Psoas muscle (tissue), 8 donors: Measurements from ENCODE around the gene ITPR1. TPM values are rescaled to one million over a fixed set of nuclear protein-coding genes. Genes with fewer than 3 reads are reported as not detected.

ENCODE experiments used
- ATAC-seq, 4 donors: fragments of 200-7000 bp; cut with Tn5 transposase; one replicate each; pipeline ENCODE4 v1.9.1; 2020; ENCODE audit warnings: moderate library complexity in 3 of 4, mild to moderate bottlenecking in 2 of 4
- DNase-seq, 2 donors: peaks; one replicate each; pipeline ENCODE4 v3.0.0-alpha.2; 2020
- H3K27ac ChIP-seq: fragments of 200-600 bp; one replicate; pipeline ENCODE4 v1.8.0; 2022
- H3K27me3 ChIP-seq, 3 donors: fragments of 200-600 bp in 1 of 3; one replicate each; pipeline versions ENCODE4 v1.6.1 to v1.8.0; 2013 to 2022; ENCODE audit warnings: low read length in 2 of 3, mild to moderate bottlenecking in 2 of 3, moderate library complexity in 1 of 3; ENCODE audit not compliant: insufficient read depth in 3 of 3
- H3K36me3 ChIP-seq, 2 donors: fragments of 200-600 bp in 1 of 2; one replicate each; pipeline versions ENCODE4 v1.6.1 to v1.8.0; 2013 to 2022; ENCODE audit warnings: low read depth in 1 of 2, mild to moderate bottlenecking in 1 of 2, moderate library complexity in 1 of 2; ENCODE audit not compliant: insufficient read depth in 1 of 2
- H3K4me1 ChIP-seq: fragments of 200-600 bp; one replicate; pipeline ENCODE4 v1.8.0; 2022
- H3K4me3 ChIP-seq: fragments of 200-600 bp; one replicate; pipeline ENCODE4 v1.8.0; 2022; ENCODE audit warnings: mild to moderate bottlenecking
- H3K9me3 ChIP-seq: fragments of 200-600 bp; one replicate; pipeline ENCODE4 v1.8.0; 2022
- WGBS, 3 donors: extraction: QIAGEN DNeasy Blood & Tissue Kit; methylation state at CpG; one replicate each; pipeline versions ENCODE4 v1.1.6 to v1.1.7; 2013; 5-methylcytosine and 5-hydroxymethylcytosine counted together
- intact Hi-C, 2 donors: fragments of 100-400 bp; cut with DNase I; formaldehyde crosslinking; loops; one replicate each; pipeline versions ENCODE4 v1.11.0 to v1.14.2; 2022
- polyA plus RNA-seq, 3 donors: library from polyadenylated mRNA; stranded (reverse); fragments of 200-250 nt; gene quantifications; one replicate each; pipeline ENCODE4 v1.2.3, GENCODE V29; 2013
- total RNA-seq, 4 donors: library from RNA; stranded (reverse); fragmentation: NEBNext Ultra II Directional in 2 of 4; extraction: Animal tissue kit (Norgen Biotek cat#: 25700) in 2 of 4; gene quantifications; one replicate each; pipeline versions ENCODE4 v1.2.1 to v1.2.4, GENCODE V29; 2021 to 2023
- TF ChIP-seq, protein P1 (sequence below): fragments of 200-600 bp; IDR thresholded peaks from one replicate; pipeline ENCODE4 v1.8.0; 2022; ENCODE audit warnings: antibody characterized with exemption
- donor health status: healthy with polysubstance abuse.
- donor health status: DM: no; HTN: no; CAD: no; lungs with moderate emphysema.
- donor health status: Bipolar disorder and iron deficiency.
- donor health status: healthy.
- donor health status: DM: yes; HTN: yes; CAD: no.
- donor health status: DM: no; HTN: no; CAD: no.
- donor health status: DM: no; HTN: no; CAD: no.
- donor health status: DM: yes; HTN: yes; CAD: no.

The ITPR1 gene
- total and polyA plus RNA-seq, 7 donors = 4.4 to 9.2 (median 8.8) TPM

DNA sequence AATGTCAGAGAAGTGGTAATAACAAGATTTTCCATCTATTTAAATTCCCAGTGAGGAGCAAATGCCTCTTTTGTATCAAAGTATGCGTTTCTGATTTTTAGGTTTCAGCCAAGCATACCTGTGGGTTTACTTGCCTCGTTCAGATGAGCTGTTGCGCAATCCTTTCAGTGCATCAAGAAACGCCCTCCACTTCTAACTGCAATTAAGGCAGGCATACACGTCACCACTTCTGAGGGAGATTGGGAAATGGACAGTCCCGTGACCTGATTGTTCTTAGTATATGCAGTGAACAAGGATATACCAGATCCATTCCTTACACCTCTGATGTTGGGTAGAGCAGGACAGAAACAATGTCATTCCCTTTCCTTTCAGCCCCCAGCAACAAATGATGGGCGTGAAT, 219.0 kb downstream of the ITPR1 start:
- TF ChIP-seq, protein P1, sequence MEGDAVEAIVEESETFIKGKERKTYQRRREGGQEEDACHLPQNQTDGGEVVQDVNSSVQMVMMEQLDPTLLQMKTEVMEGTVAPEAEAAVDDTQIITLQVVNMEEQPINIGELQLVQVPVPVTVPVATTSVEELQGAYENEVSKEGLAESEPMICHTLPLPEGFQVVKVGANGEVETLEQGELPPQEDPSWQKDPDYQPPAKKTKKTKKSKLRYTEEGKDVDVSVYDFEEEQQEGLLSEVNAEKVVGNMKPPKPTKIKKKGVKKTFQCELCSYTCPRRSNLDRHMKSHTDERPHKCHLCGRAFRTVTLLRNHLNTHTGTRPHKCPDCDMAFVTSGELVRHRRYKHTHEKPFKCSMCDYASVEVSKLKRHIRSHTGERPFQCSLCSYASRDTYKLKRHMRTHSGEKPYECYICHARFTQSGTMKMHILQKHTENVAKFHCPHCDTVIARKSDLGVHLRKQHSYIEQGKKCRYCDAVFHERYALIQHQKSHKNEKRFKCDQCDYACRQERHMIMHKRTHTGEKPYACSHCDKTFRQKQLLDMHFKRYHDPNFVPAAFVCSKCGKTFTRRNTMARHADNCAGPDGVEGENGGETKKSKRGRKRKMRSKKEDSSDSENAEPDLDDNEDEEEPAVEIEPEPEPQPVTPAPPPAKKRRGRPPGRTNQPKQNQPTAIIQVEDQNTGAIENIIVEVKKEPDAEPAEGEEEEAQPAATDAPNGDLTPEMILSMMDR = no peak
- intact Hi-C loops = loop anchor here (5.0 to 10.0 kb wide), 4 partner anchors 313 to 483 kb away; partner anchors contain the start of gene ARL8B (in 1 of the 2)
- Histone ChIP-seq H3K4me1 (peaks cover 3% of the 10 kb centered on the region), H3K27ac (no peak overlapping the region), H3K9me3 (no peaks in the 10 kb centered on the region), H3K4me3 (no peak overlapping the region), H3K36me3 (peaks cover under 1 to 8% of the 10 kb centered on the region in 2 donors), H3K27me3 (no peaks in the 10 kb centered on the region)
- ATAC-seq = peak in 2 of 4 donors; percentile 7 to 36
- no peak for DNase-seq
- WGBS, 3 donors = 85 to 87% (median 86%) methylated on average over 7 of the region's 7 CpGs

DNA sequence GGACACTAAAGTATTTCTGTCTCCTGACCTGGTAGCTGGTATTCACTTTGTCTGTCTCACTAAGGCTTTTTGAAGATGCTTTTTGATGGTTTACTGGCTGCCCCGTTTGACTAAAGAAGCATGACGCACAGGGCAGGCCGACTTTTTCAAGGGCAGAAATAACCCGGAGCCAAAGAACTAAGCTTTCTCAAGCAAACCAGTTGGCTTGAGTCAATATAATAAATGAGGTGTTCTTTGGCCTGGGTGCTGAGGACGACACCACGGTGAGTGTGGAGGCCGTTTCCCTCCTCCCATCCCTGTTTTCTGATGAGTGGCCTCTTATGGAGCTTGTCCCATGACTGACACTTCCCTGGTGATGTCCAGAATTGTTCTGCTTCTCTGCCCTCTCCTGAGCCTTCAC, 220.9 kb downstream of the ITPR1 start:
- peaks cover 12% of the 10 kb centered on the region for H3K4me1 ChIP-seq
- H3K9me3 ChIP-seq = no peaks in the 10 kb centered on the region
- TF ChIP-seq, protein P1 = no peak
- DNase-seq (no peak), ATAC-seq (no peak)
- peaks cover 0 to 8% of the 10 kb centered on the region in 2 donors for H3K36me3 ChIP-seq
- H3K27ac ChIP-seq = no peak overlapping the region
- H3K27me3 ChIP-seq = no peaks in the 10 kb centered on the region
- intact Hi-C loops = loop anchor here (5.0 to 10.0 kb wide), 4 partner anchors 311 to 481 kb away; partner anchors contain the start of gene ARL8B (in 1 of the 2)
- no peak overlapping the region for H3K4me3 ChIP-seq
- WGBS, 3 donors = 70 to 85% (median 77%) methylated on average over 7 of the region's 7 CpGs

DNA sequence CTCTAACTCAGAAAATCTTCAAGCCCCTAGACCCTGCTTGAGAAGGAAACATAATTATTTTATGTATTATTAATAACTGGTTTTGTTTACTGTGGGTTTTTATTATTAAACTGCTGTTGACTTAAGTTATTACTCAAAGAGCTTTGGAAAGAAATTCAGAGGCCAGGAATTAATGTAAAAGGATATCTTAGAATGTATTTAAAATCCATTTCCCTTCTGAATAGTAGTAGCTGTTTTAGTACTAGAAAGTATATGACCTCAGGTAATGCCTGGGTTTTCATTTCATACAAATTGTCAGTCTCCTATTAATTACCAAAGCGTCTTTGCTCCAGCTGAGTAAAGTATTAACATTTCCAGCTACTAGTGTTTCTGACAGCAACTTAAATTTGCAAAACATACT, 223.1 kb downstream of the ITPR1 start:
- no peak for DNase-seq
- intact Hi-C loops = loop anchor here (2.0 to 10.0 kb wide), 3 partner anchors 309 to 479 kb away; no protein-coding TSS in a partner anchor
- H3K27me3 ChIP-seq = no peaks in the 10 kb centered on the region
- H3K9me3 ChIP-seq = no peaks in the 10 kb centered on the region
- no peak overlapping the region for H3K4me3 ChIP-seq
- peaks cover 0 to 5% of the 10 kb centered on the region in 2 donors for H3K36me3 ChIP-seq
- peak overlapping the region; percentile 47 for H3K27ac ChIP-seq
- ATAC-seq = no peak
- TF ChIP-seq, protein P1 = no peak
- peaks cover 35% of the 10 kb centered on the region for H3K4me1 ChIP-seq
- WGBS, 3 donors = 14 to 44% (median 35%) methylated on average over 1 of the region's 1 CpG

DNA sequence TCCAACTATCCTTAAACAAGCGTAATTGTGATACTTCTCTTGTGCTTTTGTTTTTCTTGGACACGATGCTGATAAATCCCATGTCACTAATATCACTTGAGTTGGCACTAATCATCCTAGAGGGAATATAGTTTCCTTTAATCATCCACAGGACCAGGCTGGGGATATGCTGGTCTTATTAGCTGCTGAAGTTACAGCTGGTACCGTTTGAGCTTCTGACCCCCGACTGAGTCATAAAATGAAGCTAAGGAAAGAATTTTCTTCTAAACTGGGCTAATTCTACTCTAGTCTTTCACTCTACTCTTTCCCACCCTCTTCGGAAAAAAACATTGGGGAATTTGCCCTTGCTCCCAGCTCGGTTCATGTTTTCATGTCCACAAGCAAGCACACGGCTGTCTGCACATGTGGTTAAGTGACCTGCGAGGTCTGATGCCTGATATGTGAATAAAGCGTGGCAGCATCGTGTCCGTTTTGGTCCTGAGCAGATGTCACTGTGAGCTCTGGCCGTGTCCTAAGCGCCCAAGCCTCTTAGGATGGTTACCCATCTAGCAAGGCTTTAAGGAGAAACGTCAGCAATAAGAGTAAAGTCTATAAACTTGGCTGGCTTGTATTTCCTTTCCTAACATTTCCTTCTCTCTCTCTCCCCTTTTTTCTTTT, 223.7 kb downstream of the ITPR1 start:
- Histone ChIP-seq H3K27me3 (no peaks in the 10 kb centered on the region), H3K4me3 (no peak overlapping the region), H3K9me3 (no peaks in the 10 kb centered on the region), H3K4me1 (peaks cover 37% of the 10 kb centered on the region), H3K27ac (peak overlapping the region; percentile 47), H3K36me3 (peaks cover 0 to 5% of the 10 kb centered on the region in 2 donors)
- ATAC-seq = peak in 1 of 4 donors; percentile 18
- 45 to 73% (median 55%) methylated on average over 14 of the region's 14 CpGs for WGBS, 3 donors
- TF ChIP-seq, protein P1 = no peak
- no peak for DNase-seq
- intact Hi-C loops = loop anchor here (2.0 to 10.0 kb wide), 3 partner anchors 308 to 478 kb away; no protein-coding TSS in a partner anchor
